ENCODE measurements around the gene ABCC11. TPM values are rescaled to one million over a fixed set of nuclear protein-coding genes. Genes with fewer than 3 reads are reported as not detected.

ABCC11 gene
- total and polyA plus RNA-seq, 12 donors: 0.01 to 0.61 (median 0.24) TPM; not detected in 5

GRCh38 chr16:48235058-48235555, 12.2 kb downstream of the ABCC11 start:
- ATAC-seq: no peak
- 69 to 81% methylated on average over 6 of the region's 6 CpGs for WGBS, 2 donors

GRCh38 chr16:48234630-48235029, 12.7 kb downstream of the ABCC11 start:
- no peak for DNase-seq
- intact Hi-C loops (cut with DNase I): loop anchor here in 6 of 10 donors (5.0 to 10.0 kb wide), 3 partner anchors 300 to 398 kb away; no protein-coding TSS in a partner anchor

More at GRCh38 chr16:48235058-48235555, 12.2 kb downstream of the ABCC11 start:
- no peak overlapping the region for H3K27ac ChIP-seq
- TF ChIP-seq CTCF (IDR thresholded peaks at IDR 0.05): no peak
- H3K4me1 ChIP-seq: peaks cover 0 to 10% (median 0%) of the 10 kb centered on the region in 9 donors
- no peaks in the 10 kb centered on the region for H3K27me3 ChIP-seq
- intact Hi-C loops (cut with DNase I): loop anchor here in 4 of 10 donors (10.0 kb wide), 2 partner anchors 300 to 390 kb away; no protein-coding TSS in a partner anchor
- H3K9me3 ChIP-seq: peaks cover 0 to 2% (median 0%) of the 10 kb centered on the region in 11 donors
- no peaks in the 10 kb centered on the region for H3K36me3 ChIP-seq
- DNase-seq: no peak
- no peak overlapping the region for H3K4me3 ChIP-seq

GRCh38 chr16:48232493-48233040, 14.8 kb downstream of the ABCC11 start:
- WGBS, 2 donors: 97 to 98% methylated on average over 2 of the region's 2 CpGs
- Histone ChIP-seq H3K27ac (no peak overlapping the region), H3K9me3 (no peaks in the 10 kb centered on the region), H3K4me3 (no peak overlapping the region), H3K36me3 (no peaks in the 10 kb centered on the region), H3K4me1 (peaks cover 0 to 10% (median 0%) of the 10 kb centered on the region in 9 donors), H3K27me3 (no peaks in the 10 kb centered on the region)
- TF ChIP-seq CTCF (IDR thresholded peaks at IDR 0.05): no peak
- ATAC-seq: no peak
- intact Hi-C loops (cut with DNase I): loop anchor here in 6 of 10 donors (5.0 to 10.0 kb wide), 3 partner anchors 302 to 400 kb away; no protein-coding TSS in a partner anchor
- no peak for DNase-seq

More at GRCh38 chr16:48234630-48235029, 12.7 kb downstream of the ABCC11 start:
- Histone ChIP-seq H3K9me3 (no peaks in the 10 kb centered on the region), H3K36me3 (no peaks in the 10 kb centered on the region), H3K27ac (no peak overlapping the region), H3K27me3 (no peaks in the 10 kb centered on the region), H3K4me3 (no peak overlapping the region), H3K4me1 (peaks cover 0 to 10% (median 0%) of the 10 kb centered on the region in 9 donors)
- no peak for ATAC-seq
- no peak for TF ChIP-seq CTCF (IDR thresholded peaks at IDR 0.05)

GRCh38 chr16:48231727-48232492, 15.4 kb downstream of the ABCC11 start:
- 74 to 75% methylated on average over 11 of the region's 11 CpGs for WGBS, 2 donors
- intact Hi-C loops (cut with DNase I): loop anchor here in 6 of 10 donors (5.0 to 10.0 kb wide), 3 partner anchors 303 to 400 kb away; no protein-coding TSS in a partner anchor
- Histone ChIP-seq H3K9me3 (no peaks in the 10 kb centered on the region), H3K4me3 (no peak overlapping the region), H3K27ac (no peak overlapping the region), H3K36me3 (no peaks in the 10 kb centered on the region), H3K27me3 (no peaks in the 10 kb centered on the region), H3K4me1 (peaks cover 0 to 8% (median 0%) of the 10 kb centered on the region in 9 donors)
- peak in 7 of 9 donors; percentile 27 to 53 (median 36) for TF ChIP-seq CTCF (IDR thresholded peaks at IDR 0.05)
- ATAC-seq: peak in 5 of 8 donors; percentile 28 to 61 (median 41)
- DNase-seq: peak in 1 of 2 donors; percentile 10
